Left ventricle myocardium inferior (tissue), 1 donor: ENCODE results near the gene AMBP. TPM values are rescaled to one million over a fixed set of nuclear protein-coding genes. Genes with fewer than 3 reads are reported as not detected.

Experiments used
- DNase-seq: peaks from one replicate; pipeline ENCODE4 v3.0.0-alpha.2; 2020
- H3K27ac ChIP-seq: fragments of 200-600 bp; replicated peaks from 2 replicates; pipeline ENCODE4 v1.8.0; 2021
- H3K27me3 ChIP-seq: fragments of 200-600 bp; 2 replicates; pipeline ENCODE4 v1.8.0; 2021; ENCODE audit warnings: low read depth
- H3K36me3 ChIP-seq: fragments of 200-600 bp; 2 replicates; pipeline ENCODE4 v1.8.0; 2021
- H3K4me1 ChIP-seq: fragments of 200-600 bp; 2 replicates; pipeline ENCODE4 v1.8.0; 2021
- H3K4me3 ChIP-seq: fragments of 200-600 bp; 2 replicates; pipeline ENCODE4 v1.8.0; 2021; ENCODE audit warnings: mild to moderate bottlenecking, moderate library complexity
- H3K9me3 ChIP-seq: fragments of 200-600 bp; replicated peaks from 2 replicates; pipeline ENCODE4 v1.8.0; 2021
- intact Hi-C: fragments of 100-400 bp; cut with micrococcal nuclease; formaldehyde crosslinking; loops from one replicate; pipeline ENCODE4 v1.11.0; 2022
- total RNA-seq: library from RNA; stranded (reverse); fragmentation: NEBNext Ultra II Directional; extraction: Animal tissue kit (Norgen Biotek cat#: 25700); gene quantifications from one replicate; pipeline ENCODE4 v1.2.1, GENCODE V29; 2021
- TF ChIP-seq, protein P1 (sequence below): fragments of 200-600 bp; IDR thresholded peaks from 2 replicates; pipeline ENCODE4 v1.8.0; 2021; ENCODE audit warnings: antibody characterized with exemption, mild to moderate bottlenecking, borderline replicate concordance
- donor health status: DM: no; HTN: yes; CAD: no; lungs with severe emphysema.

Gene AMBP
- total RNA-seq, 1 donor from 2014 or later = not detected

- no peak for DNase-seq
- no peak overlapping the region for H3K4me3 ChIP-seq
- peaks cover 15% of the 10 kb centered on the region for H3K4me1 ChIP-seq
- TF ChIP-seq, protein P1, sequence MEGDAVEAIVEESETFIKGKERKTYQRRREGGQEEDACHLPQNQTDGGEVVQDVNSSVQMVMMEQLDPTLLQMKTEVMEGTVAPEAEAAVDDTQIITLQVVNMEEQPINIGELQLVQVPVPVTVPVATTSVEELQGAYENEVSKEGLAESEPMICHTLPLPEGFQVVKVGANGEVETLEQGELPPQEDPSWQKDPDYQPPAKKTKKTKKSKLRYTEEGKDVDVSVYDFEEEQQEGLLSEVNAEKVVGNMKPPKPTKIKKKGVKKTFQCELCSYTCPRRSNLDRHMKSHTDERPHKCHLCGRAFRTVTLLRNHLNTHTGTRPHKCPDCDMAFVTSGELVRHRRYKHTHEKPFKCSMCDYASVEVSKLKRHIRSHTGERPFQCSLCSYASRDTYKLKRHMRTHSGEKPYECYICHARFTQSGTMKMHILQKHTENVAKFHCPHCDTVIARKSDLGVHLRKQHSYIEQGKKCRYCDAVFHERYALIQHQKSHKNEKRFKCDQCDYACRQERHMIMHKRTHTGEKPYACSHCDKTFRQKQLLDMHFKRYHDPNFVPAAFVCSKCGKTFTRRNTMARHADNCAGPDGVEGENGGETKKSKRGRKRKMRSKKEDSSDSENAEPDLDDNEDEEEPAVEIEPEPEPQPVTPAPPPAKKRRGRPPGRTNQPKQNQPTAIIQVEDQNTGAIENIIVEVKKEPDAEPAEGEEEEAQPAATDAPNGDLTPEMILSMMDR = no peak
- no peaks in the 10 kb centered on the region for H3K9me3 ChIP-seq
- no peaks in the 10 kb centered on the region for H3K36me3 ChIP-seq
- peaks cover 22% of the 10 kb centered on the region for H3K27me3 ChIP-seq
- no peak overlapping the region for H3K27ac ChIP-seq
- intact Hi-C loops = no loop called here
Observed at GRCh38 chr9:114119242-114120191, 41.4 kb upstream of the AMBP start.

GRCh38 chr9:114117996-114118830, 40.1 kb upstream of the AMBP start:
- Histone ChIP-seq H3K4me1 (peaks cover 19% of the 10 kb centered on the region), H3K9me3 (no peaks in the 10 kb centered on the region), H3K27me3 (peaks cover 33% of the 10 kb centered on the region), H3K27ac (no peak overlapping the region), H3K36me3 (no peaks in the 10 kb centered on the region), H3K4me3 (no peak overlapping the region)
- TF ChIP-seq, protein P1 = no peak
- intact Hi-C loops = no loop called here
- DNase-seq = no peak

- intact Hi-C loops = no loop called here
- H3K27ac ChIP-seq = no peak overlapping the region
- H3K36me3 ChIP-seq = no peaks in the 10 kb centered on the region
- TF ChIP-seq, protein P1 = no peak
- peaks cover 25% of the 10 kb centered on the region for H3K4me1 ChIP-seq
- no peak overlapping the region for H3K4me3 ChIP-seq
- no peak for DNase-seq
- no peaks in the 10 kb centered on the region for H3K9me3 ChIP-seq
- H3K27me3 ChIP-seq = peaks cover 33% of the 10 kb centered on the region
Observed at GRCh38 chr9:114117614-114117995, 39.5 kb upstream of the AMBP start.

DNA sequence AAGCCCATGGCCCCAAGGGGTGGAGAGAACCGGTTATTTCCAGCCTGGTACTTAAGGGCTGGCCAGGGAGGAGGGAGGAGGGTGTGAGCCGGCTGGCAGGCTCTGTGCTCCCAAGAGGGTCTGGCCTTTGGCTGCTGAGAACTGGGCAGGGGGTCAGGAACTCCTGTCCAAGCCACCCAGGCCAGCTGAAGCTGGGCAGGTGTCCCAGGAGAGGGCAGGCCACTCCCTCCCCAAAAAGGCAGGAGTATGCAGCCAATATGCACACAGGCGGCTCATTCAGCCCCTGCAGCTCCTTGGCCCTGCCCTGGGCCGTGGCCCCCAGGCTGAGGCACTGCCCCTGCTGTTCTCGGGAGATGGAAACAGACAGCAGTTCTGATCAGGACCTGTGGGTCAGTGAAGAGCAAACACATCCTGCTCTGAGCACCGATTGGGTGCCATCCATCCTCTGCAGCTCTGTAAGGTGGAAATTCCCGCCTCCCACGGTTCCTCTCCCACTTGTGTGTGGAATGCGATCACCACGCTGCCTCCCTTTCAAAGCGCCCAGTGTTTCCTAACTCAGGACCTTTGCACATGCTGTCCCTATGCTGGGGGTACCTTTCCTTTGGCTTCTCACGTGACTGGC, 38.1 kb upstream of the AMBP start:
- Histone ChIP-seq H3K36me3 (no peaks in the 10 kb centered on the region), H3K9me3 (no peaks in the 10 kb centered on the region), H3K4me1 (peaks cover 27% of the 10 kb centered on the region), H3K27ac (peak overlapping the region; percentile 67), H3K4me3 (no peak overlapping the region), H3K27me3 (peaks cover 33% of the 10 kb centered on the region)
- no peak for DNase-seq
- TF ChIP-seq, protein P1 = no peak
- intact Hi-C loops = no loop called here

DNA sequence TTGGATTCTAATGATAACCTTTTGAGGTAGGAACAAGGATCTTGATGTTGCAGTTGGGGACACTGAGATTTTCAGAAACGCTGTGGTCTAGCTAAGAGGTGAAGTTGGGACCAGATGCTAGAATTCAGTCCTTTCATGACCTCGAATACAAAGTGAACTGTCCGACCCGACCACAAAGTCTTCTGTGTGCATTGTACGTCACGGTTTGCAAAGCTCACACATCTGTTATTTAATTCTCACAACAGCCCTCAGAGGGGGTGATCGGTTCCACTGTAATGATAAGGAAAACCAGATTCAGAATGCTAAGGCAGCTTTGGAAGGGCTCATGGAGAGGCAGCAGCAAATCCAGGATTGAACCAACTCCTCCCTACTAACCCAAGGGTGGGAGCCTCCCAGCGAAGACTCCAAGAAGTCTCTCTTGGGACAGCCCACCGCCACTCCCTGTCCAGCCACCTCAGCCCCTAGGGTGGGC, 37.6 kb upstream of the AMBP start:
- intact Hi-C loops = no loop called here
- Histone ChIP-seq H3K9me3 (no peaks in the 10 kb centered on the region), H3K4me1 (peaks cover 27% of the 10 kb centered on the region), H3K4me3 (no peak overlapping the region), H3K27ac (peak overlapping the region; percentile 67), H3K36me3 (no peaks in the 10 kb centered on the region), H3K27me3 (peaks cover 33% of the 10 kb centered on the region)
- DNase-seq = no peak
- TF ChIP-seq, protein P1 = no peak
